K562 (cell line): ENCODE measurements around the gene P2RY11. TPM values are rescaled to one million over a fixed set of nuclear protein-coding genes. Genes with fewer than 3 reads are reported as not detected.
A peak's percentile ranks its signal among the peaks of the same experiment; 100 is the strongest.

Source experiments
- CREM ChIP-seq: IDR thresholded peaks from 2 replicates; pipeline ENCODE4 v1.6.1; 2014; ENCODE audit warnings: antibody characterized with exemption, low read depth
- DNMT1 ChIP-seq: fragments of 450-650 bp; IDR thresholded peaks from 2 replicates; pipeline ENCODE4 v1.6.1; 2016; ENCODE audit warnings: antibody characterized with exemption, mild to moderate bottlenecking
- NR2C1 ChIP-seq, 2 experiments: fragments of 450-650 bp; IDR thresholded peaks; 2 replicates each; pipeline ENCODE4 v1.6.1; 2017; ENCODE audit warnings: mild to moderate bottlenecking in 2 of 2, antibody characterized with exemption in 1 of 2, inconsistent platforms in 1 of 2, missing compliant biosample characterization in 1 of 2, missing genetic modification characterization in 1 of 2
- SIX5 ChIP-seq, 2 experiments: IDR thresholded peaks; 2 replicates each; pipeline ENCODE4 v1.6.1; 2011; ENCODE audit warnings: low read length in 2 of 2, borderline replicate concordance in 1 of 2, low read depth in 1 of 2, mild to moderate bottlenecking in 1 of 2, moderate library complexity in 1 of 2; ENCODE audit not compliant: insufficient read depth in 1 of 2
- SP1 ChIP-seq: sonication (generic); formaldehyde crosslinking; IDR thresholded peaks from 2 replicates; pipeline ENCODE4 v1.8.1; 2022; ENCODE audit warnings: mild to moderate bottlenecking, missing genetic modification reagents
- USF2 ChIP-seq: sonication (generic); formaldehyde crosslinking; IDR thresholded peaks from 2 replicates; pipeline ENCODE4 v1.5.0; 2020; ENCODE audit warnings: missing genetic modification reagents
- polyA plus RNA-seq, 8 experiments: library from polyadenylated mRNA; depleted of rRNA in 4 of 8; stranded (reverse) in 5 of 8; unstranded in 3 of 8; fragments of >200 nt; fragmentation: Nextera tagmentation in 2 of 8; fragmentation: Illumina TruSeq in 1 of 8; extraction: Ambion mirVana in 2 of 8; extraction: Trizol in 1 of 8; gene quantifications; 2 replicates each; pipeline versions ENCODE4 v1.2.1 to v1.2.3, GENCODE V29; 2011 to 2014; ENCODE audit warnings: inconsistent platforms in 1 of 8, missing spikeins in 1 of 8
- total RNA-seq, 7 experiments: library from RNA; depleted of rRNA in 6 of 7; stranded (reverse); fragments of >200 nt in 6 of 7; fragmentation: Illumina TruSeq in 2 of 7; extraction: Trizol in 2 of 7; gene quantifications; 2 replicates each; pipeline versions ENCODE4 v1.2.1 to v1.2.3, GENCODE V29; 2011 to 2021; ENCODE audit warnings: low replicate concordance in 1 of 7
- TF ChIP-seq, protein P1 (sequence below): sonication (generic); formaldehyde crosslinking; IDR thresholded peaks from 2 replicates; pipeline ENCODE4 v1.8.1; 2023; ENCODE audit warnings: mild to moderate bottlenecking, missing genetic modification reagents
- TF ChIP-seq, protein P2 (sequence below), 3 experiments: IDR thresholded peaks in 2 of 3; conservative IDR thresholded peaks in 1 of 3; 2 replicates each; pipeline ENCODE4 v1.5.1; 2011 to 2012; ENCODE audit warnings: low read length in 3 of 3, mild to moderate bottlenecking in 3 of 3, control low read depth in 2 of 3, improper control_type of control experiment in 1 of 3, inconsistent platforms in 1 of 3, low read depth in 1 of 3, mixed read lengths in 1 of 3, moderate library complexity in 1 of 3; ENCODE audit not compliant: insufficient read depth in 2 of 3

The P2RY11 gene
- total and polyA plus RNA-seq, 9 of the 15 experiments (the other 6 are each of a cell fraction or from before 2014, with no cell fraction given): 0.03 to 10.1 (median 1.5) TPM

DNA sequence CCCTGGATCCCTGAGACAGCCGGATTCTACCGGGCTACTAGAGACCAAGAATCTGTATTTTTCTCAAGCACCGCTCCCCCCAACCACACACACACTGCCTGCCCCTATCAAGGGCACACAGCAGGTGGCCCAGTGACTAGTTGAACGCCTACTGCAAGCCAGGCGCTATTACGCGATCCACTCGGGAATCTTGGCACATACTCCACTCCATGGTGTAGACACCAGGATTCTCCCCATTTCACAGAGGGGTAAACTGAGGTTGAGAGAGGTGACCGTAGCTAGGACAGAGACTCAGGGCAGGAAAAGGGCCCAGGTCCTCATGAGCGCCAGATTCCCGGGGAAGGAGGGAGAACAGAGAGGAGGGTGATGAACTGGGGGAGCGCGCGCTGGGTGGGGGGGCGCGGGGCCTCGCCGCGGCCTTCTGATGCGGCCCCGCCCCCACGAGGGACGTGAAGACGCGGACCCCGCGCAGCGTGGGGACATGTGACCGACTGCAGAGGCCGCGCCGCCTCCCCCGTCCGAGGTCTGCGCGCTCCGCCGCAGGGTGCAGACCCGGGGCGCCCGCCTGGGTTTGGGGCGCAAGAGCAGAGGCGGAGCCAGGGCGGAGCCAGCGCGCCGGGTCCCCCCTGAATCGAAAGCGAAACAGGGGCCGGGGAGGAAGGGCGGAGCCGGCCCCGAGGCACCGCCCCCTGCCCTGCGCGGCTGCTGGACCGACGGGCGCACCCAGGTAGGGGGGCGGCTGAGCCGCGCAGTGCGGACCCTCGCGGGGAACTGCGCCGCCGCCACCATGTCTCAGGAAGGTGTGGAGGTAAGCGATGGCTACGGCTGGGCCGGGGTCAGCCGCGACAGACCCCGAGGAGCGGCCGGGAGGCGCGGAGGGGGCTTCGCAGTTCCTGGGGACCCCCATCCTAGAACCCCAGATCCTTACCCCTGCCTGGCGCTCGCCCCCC lies 25.6 kb upstream of the P2RY11 start, which contains the start of gene SHFL (continued):
- no peak for TF ChIP-seq SIX5 (IDR thresholded peaks at IDR 0.05; ENCODE audit: borderline replicate concordance in 1 of 2, insufficient read depth in 1 of 2, low read depth in 1 of 2, low read length in 2 of 2)
- peak; percentile 63 for TF ChIP-seq USF2 (CRISPR knock-in tag)
- TF ChIP-seq, protein P1, sequence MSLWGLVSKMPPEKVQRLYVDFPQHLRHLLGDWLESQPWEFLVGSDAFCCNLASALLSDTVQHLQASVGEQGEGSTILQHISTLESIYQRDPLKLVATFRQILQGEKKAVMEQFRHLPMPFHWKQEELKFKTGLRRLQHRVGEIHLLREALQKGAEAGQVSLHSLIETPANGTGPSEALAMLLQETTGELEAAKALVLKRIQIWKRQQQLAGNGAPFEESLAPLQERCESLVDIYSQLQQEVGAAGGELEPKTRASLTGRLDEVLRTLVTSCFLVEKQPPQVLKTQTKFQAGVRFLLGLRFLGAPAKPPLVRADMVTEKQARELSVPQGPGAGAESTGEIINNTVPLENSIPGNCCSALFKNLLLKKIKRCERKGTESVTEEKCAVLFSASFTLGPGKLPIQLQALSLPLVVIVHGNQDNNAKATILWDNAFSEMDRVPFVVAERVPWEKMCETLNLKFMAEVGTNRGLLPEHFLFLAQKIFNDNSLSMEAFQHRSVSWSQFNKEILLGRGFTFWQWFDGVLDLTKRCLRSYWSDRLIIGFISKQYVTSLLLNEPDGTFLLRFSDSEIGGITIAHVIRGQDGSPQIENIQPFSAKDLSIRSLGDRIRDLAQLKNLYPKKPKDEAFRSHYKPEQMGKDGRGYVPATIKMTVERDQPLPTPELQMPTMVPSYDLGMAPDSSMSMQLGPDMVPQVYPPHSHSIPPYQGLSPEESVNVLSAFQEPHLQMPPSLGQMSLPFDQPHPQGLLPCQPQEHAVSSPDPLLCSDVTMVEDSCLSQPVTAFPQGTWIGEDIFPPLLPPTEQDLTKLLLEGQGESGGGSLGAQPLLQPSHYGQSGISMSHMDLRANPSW: no peak
- no peak for TF ChIP-seq NR2C1 (IDR thresholded peaks at IDR 0.05)
- TF ChIP-seq NR2C1 (tag; IDR thresholded peaks at IDR 0.05): no peak
- TF ChIP-seq CREM: 0 out of 2 replicates have a peak, but pooled peaks have one; percentile 1
- peak; percentile 40; the same call in 1 of the 2 replicates for TF ChIP-seq SP1 (CRISPR knock-in tag)
- TF ChIP-seq, protein P2, sequence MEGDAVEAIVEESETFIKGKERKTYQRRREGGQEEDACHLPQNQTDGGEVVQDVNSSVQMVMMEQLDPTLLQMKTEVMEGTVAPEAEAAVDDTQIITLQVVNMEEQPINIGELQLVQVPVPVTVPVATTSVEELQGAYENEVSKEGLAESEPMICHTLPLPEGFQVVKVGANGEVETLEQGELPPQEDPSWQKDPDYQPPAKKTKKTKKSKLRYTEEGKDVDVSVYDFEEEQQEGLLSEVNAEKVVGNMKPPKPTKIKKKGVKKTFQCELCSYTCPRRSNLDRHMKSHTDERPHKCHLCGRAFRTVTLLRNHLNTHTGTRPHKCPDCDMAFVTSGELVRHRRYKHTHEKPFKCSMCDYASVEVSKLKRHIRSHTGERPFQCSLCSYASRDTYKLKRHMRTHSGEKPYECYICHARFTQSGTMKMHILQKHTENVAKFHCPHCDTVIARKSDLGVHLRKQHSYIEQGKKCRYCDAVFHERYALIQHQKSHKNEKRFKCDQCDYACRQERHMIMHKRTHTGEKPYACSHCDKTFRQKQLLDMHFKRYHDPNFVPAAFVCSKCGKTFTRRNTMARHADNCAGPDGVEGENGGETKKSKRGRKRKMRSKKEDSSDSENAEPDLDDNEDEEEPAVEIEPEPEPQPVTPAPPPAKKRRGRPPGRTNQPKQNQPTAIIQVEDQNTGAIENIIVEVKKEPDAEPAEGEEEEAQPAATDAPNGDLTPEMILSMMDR (IDR thresholded peaks at IDR 0.05 in 2 of 3, conservative IDR thresholded peaks at IDR 0.05 in 1 of 3; ENCODE audit: insufficient read depth in 2 of 3, low read depth in 1 of 3, low read length in 3 of 3): no peak
- TF ChIP-seq DNMT1: no peak
